Measurements from ENCODE around the gene PPIA.
"Not testable (repeated sequence)": the region's sequence is repeated elsewhere in the genome, so short reads cannot be mapped to it uniquely, and the experiment has no call there.

PPIA gene

DNA sequence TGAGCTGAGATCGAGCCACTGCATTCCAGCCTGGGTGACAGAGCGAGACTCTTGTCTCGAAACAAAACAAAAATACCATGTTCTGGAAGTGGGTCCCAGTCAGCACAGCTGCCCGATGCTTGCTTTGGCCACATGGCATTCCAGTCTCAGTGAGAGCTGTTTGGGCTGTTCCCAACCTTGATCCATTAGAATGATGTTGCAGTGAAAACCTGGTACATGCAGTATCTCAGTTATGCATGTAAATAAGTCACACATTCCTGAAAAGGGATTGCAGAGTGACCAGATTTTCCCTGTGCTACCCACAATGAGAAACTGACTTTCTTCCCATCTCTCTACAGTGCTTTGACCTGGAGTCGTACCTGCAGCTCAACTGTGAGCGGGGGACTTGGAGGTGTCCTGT lies 32.4 kb upstream of the PPIA start:
- no peak for DNase-seq (ENCODE audit: low read depth in 2 of 2)

DNA sequence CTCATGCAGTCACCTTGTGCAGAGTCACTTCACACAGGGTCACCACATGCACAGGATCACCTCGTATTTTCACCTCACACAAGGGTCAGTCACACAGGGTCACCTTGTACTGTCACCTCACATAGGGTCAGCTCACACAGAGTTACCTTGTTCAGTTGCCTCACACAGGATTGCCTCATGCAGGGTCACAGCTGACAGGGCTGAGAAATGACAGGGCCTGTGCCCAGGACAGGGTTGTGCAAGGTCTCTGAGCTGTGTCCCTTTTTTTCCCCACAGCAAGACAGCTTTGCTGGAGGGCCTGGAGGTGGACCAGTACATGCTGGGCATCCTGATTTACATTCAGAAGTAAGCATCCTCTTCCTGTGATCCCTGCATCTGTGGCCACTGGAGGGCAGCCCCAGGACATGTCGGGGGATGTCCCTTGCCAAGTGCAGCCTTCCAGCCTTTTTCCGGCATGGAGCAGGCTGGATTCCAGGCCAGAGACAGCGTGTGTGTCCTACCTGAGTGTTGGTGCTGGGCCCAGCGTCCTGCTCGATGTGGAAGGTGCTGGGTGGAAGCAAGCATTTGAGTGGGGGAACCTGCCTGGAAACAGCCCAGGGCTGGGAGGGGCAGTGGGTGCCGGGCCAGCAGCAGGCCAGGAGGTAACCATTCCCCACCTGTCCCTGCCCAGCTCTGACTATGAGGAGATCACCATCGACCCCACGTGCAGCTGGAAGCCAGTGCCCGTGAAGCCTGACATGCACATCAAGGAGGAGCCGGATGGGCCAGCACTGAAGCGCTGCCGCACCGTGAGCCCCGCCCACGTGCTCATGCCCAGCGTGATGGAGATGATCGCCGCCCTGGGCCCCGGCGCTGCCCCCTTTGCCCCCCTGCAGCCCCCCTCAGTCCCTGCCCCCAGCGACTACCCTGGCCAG lies 31.6 kb upstream of the PPIA start:
- no peak for DNase-seq (ENCODE audit: low read depth in 2 of 2)

DNA sequence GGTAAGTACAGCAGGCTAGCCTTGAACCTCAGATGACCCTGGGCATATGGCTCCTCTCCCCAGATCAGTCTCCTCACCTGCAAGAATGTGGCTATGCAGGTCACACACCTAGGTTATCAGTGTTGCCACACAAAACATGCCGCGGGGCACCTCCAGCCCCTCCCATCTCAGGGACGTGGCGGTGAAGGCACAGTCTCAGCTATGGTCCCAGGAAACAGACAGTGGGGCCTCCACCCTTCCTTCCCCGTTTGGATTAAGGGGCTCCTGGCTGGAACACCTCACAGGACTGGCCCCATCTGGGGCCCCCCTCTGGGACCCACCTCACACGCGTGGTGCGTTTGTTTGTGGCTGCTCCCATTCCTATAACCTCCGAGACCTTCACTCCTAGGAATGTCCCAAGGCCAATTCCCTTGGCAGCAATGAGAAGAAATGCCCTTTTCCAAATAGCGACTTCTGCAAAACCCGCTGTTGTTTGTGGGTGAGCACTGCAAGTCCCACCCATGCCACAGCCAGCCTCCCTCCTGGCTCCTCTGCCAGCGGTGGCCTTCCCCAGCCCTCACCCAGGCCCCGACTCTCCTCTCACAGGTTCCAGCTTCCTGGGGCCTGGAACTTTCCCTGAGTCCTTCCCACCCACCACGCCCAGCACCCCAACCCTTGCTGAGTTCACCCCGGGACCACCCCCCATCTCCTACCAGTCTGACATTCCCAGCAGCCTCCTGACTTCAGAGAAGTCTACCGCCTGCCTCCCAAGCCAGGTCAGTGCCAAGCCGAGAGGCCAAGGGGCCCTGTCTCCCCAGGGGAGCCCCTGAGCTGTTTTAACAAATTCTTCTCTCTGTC lies 30.7 kb upstream of the PPIA start:
- no peak for DNase-seq (ENCODE audit: low read depth in 2 of 2)

DNA sequence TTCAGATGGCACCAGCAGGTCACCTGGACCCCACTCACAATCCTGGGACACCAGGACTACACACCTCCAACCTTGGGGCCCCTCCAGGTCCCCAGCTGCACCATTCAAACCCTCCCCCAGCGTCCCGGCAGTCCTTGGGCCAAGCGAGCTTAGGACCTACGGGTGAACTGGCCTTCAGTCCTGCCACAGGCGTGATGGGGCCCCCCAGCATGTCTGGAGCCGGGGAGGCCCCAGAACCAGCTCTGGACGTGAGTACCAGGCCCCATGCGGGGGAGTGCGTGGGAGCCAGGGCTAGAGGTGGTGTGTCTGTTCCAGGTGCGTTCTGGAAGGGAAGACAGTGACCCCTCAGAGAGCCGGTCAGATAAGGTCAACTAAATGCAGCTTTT lies 30.1 kb upstream of the PPIA start:
- DNase-seq (ENCODE audit: low read depth in 2 of 2): no peak

DNA sequence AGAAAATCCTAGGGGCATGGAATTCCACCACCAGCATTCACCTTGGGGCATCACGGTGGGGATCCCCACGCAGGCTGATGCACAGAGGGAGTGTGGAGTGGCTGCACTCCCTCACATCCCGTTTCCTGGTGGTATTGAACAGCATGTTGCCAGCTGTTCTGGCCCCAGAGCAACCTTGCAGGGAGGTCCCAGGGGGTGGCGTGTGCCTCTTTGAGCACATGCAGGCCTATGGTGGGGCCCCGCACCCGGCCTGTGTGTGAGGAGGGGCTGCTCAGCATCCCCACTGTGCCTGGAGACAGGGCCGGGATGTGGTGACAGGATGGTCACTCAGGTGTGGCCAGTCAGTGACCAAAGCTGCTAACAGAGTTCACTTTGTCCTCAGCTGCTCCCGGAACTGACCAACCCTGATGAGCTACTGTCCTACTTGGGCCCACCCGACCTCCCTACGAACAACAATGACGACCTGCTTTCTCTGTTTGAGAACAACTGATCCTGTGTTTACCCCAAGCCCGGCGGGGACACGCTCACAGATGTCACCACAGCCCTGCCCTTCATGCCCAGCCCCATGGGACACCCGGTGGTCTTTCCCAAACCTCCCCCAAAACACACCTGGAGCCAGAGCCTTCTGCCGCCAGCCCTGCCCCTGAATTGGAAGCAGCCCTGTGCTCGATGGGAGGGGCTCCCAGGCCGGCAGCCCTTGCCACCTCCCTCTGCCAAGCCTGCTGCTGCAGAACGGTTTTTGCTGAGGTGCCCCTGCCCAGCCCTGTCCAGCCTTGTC lies 29.2 kb upstream of the PPIA start:
- no peak for DNase-seq (ENCODE audit: low read depth in 2 of 2)

DNA sequence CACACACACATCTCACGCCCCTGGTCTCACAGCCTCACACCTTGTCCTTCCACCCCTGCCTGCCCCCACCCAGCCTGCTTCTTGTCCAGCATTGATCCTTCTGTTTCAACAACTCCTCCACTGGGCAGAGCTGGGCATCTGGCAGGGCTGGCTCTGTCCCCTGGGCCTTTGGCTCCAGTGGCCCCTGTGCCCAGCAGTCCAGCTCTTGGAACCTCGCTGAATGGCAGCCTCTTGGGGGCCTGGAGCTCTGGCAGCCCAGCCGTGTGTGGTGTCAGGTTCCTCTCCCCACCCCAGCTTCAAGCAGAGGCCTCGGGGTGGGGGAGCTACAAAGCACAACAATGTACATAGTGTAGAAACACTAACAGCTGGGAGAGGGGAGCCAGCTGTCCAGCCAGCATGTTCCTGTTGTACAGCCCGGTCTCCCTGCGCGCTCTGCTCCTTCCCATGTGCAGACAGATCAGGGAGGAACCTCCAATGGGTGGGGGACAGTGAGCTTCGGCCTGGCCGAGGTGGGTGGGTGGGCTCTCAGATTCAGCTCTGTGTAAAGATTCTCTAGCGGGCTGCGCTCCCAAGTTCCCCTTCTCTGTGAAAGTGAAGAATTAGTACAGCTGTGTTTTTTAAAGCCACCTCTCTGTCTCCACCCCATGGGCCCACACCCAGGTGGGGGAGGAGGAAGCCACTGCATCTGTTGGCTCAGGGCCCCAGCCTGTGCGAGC lies 28.4 kb upstream of the PPIA start:
- no peak for DNase-seq (ENCODE audit: low read depth in 2 of 2)

DNA sequence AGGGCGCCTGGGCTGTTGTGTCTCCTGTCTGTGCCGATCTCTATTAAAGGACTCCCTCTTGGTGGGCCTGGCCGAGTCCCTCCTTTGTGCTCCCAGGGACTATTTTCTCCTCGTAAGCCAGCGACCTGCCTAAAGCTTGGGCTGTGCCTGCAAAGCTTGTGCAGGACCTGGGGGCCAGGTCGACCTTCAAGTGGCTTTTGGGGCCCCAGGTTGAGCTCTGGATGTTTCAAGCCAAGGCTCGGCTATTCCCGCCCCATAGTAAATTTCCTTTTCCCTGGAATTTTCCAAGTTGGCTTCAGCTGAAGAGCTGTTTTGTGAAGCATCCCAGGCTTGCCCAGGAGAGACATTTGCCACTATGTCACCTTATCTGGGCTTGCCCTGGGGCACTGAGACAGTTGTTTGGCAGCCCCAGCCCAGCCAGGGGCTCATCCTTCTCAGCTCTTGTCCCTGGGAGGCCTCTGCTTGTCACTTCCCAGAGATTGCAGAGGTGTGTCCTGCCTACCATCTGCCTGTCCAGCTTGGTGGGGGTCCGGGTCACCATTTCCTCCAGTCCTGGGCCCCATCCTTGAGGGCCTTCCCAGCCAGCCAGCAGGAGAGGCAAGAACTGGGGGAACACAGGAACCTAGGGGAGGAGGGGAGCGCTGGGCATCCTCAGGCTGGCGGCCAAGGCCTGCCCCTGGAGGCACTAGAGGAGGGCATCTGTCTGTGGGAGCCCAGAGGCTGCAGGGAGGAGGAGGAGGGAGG lies 27.7 kb upstream of the PPIA start:
- DNase-seq (ENCODE audit: low read depth in 2 of 2): no peak

DNA sequence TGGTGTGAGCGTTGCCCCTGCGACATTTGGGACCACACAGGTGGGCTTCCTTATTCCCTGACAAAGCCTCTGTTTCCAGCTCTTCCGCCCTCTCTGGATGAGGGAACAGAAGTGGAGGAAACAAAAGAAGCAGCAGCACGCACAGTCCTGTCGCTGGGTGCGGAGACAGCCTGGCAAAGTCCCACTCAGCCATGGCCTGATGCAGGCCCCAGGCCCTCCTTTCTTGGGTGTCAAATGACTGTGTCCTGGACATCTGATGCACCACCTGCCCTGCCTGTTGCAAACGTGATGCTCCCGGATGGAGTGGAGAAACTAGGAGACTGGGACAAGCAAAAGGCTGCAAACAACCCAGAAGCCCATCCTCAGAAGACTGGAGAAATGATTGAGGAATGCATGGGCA lies 27.1 kb upstream of the PPIA start:
- DNase-seq (ENCODE audit: low read depth in 2 of 2): no peak

DNA sequence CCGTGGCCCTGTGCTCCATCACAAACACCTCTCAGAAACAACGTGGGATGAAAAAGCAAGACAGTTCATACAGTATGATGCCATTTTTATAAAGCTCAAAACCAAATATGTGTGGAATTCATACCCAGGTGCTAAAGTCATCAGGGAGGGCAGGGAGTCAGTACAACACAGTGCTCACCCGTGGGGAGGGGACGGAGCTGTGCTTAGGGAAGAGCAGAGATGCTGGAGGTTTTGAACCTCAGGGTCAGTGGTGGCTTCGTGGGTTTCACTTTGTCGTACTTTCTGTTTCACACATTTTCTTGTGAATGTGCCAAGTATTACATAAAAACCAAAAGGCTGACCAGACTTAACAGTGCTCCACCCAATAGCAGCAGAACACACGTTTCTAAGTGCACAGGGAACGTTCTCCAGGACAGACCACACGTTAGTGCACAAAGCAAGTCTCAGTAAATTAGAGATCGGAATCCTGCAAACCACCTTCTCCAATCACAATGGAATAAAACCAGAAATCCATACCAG lies 26.6 kb upstream of the PPIA start:
- no peak for DNase-seq (ENCODE audit: low read depth in 2 of 2)

DNA sequence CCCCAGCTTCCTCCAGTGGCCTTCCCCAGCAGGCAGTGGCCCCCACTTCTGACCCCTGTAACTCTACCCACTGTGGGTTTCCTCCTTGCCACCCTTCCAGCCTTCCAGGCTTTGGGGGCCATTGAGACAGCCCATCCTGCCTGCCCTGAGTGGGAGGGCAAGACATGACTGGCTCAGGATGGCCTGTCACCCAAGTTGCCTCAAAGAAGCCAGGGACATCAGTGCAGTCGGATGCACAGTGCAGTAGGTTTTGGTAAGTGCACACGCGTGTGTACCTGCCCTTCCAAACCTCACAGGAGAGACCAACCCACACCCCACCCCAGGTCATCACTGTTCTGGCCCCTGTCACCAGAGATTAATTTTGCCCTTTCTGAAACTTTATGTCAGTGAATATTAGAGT lies 25.1 kb upstream of the PPIA start:
- no peak for DNase-seq (ENCODE audit: low read depth in 2 of 2)

DNA sequence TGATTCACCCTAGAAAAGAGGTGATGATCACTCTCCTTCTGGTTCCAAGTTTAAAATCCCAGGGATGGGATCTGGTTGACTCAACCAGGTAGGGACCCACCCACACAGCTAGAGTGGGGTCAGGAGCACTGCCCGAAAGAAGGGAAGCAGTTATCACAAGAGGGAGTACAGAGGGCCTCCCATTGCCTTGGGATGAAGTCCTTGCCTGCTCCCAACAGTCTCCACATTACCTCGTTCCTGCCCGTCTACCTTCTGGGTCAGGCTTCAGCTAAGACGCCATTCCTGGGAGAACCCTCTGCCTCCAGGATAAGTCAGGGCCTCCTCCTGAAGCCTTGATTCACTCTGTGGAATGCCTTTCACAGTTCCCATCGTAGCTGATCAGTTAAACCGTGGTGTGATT lies 24.0 kb upstream of the PPIA start:
- no peak for DNase-seq (ENCODE audit: low read depth in 2 of 2)

DNA sequence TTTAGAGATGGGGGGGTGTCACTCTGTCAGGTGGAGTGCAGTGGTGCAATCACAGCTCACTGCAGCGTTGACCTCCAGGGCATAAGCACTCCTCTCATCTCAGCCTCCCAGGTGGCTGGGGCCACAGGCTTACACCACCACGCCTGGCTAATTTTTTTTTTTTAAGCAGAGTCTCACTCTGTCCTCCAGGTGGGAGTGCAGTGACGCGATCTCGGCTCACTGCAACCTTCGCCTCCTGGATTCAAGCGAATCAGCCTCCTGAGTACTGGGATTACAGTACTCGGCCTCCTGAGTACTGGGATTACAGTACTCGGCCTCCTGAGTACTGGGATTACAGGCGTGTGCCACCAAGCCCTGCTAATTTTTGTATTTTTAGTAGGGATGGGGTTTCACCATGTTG lies 23.6 kb upstream of the PPIA start:
- DNase-seq (ENCODE audit: low read depth in 2 of 2): no peak

DNA sequence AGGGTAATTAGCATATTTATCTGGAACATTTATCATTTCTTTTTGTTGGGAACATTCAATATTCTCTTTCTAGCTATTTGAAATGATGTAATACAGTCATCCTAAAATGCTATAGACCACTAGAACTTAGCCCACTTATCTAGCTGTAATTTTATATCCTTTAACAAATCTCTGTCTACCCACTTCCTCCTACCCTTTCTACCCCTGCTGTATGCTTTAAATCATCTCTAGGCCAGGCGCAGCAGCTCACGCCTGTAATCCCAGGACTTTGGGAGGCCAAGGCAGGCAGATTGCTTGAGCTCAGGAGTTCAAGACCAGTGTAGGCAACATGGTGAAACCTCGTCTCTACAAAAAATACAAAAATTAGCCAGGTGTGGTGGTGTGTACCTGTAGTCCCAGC lies 22.0 kb upstream of the PPIA start:
- not testable (repeated sequence) for DNase-seq (ENCODE audit: low read depth in 2 of 2)

DNA sequence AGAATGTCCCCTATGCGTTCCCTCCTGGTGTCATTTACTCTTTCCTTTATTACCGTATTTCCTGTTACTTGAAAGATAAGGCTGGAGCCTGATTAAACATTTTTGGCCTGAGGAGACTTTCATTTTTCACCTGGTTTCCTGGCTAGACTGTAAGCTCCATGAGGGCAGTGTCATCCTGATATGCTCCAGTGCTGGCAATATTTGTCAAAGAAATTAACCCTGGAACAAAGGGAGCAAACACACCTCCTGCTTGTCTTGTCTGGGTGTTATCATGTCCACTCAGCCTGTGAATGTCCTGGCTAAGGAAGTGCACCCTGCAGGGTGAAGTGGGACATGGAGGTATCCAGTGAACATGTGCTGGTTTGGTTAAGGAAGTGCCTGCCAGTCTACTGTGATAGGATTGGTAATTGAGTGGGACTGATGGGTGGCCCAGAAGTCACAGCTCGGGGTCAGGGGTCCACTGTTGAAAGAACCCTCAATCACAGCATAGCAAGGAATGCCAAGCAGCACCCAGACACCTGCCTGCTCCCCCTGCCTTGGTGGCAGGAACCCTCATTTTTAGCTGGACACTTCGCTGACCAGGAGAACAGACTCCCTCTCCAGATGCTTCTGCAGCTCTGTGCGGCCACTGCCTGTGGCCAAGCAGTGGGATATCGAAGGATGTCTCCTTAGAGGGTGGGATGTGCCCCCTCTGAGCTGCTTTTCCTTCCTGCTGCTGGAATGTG lies 20.9 kb upstream of the PPIA start:
- DNase-seq (ENCODE audit: low read depth in 2 of 2): no peak

DNA sequence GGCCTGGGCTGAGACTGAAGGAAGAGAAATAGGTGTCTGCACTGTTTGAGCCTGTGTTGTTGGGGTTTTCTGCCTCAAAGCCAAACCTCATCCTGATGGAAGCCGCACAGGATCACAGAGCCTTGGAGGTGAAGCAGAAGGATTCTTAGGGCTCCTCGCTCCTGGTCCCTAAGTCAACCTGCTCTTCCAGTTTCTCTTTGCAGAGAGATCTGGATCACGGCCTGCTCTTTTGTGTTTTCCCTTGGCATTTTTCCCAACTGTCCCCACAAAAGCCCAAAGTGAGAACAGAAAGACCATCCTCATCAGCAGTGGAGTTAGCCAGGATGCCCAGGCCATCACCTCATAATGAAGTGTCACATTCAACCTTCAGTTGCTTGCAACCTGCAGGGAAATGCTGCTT lies 20.3 kb upstream of the PPIA start:
- DNase-seq (ENCODE audit: low read depth in 2 of 2): no peak

DNA sequence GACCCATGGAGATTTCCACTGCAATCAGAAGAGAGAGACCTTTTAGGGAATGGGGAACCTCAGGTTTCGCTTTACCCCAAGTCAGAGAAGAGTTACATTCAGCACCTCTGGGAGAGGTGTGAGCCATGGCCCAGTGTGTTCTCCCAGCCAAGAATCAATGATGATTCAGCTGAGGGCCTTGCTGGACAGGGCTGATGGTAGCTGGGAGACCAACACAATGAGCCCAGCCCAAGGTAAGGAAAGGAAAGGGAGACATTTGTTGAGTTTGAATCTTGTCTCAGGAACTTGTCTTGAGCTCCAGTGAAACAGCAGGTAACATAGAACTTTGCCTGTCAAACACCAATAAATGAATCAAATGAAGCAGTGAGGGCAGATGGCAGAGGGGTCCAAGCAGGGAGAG lies 14.0 kb upstream of the PPIA start:
- DNase-seq (ENCODE audit: low read depth in 2 of 2): no peak

DNA sequence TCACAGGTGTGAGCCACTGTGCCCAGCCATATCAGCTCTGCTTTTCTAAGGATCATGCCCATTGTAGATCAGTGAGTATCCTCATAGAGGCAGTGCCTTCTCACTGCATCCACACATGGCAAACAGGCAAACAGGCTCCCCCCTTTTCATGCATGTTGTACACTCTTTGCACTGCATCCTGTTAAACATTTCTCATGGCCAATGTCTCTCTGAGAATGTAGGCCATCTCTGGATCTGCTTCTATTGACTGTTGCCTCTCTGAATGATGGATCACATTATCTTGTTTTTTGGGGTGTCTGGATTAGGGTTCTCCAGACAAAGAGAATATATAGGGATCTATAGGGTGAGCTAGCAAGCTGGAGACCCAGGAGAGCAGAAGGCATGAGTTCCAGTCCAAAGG lies 13.1 kb upstream of the PPIA start:
- DNase-seq (ENCODE audit: low read depth in 2 of 2): no peak

DNA sequence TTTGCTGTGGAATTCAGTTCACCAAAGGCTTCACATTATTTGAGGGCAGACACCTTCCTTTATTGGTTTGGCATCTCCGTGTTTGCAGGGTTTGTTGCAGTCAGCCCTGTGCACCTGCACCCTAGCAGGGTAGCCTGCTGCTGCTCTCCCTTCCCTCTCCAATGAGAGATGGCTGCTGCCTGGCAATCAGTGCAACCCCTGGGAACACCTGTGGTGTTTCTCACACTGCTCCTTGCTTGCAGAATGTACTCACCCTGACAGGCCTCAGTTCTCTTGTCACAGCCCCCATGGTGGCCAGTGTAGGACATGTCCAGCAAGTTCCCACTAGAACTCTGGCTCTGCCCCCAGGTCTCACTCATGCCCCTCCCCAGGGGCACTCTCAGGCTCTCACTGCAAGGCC lies 12.1 kb upstream of the PPIA start:
- DNase-seq (ENCODE audit: low read depth in 2 of 2): no peak

DNA sequence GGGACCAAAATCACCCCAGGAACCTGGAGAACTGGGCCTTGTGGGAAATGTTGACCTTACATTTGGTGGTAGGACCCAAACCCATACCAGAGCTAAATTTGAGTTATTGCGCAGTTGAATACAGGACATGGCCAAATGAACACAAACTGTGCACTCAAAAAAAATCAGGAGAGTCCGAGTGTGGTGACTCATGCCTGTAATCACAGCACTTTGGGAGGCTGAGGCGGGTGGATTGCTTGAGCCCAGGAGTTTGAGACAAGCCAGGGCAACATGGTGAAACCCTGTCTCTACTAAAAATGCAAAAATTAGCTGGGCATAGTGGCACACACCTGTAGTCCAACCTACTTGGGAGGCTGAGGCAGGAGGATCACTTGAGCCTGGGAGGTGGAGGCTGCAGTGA lies 11.3 kb upstream of the PPIA start:
- not testable (repeated sequence) for DNase-seq (ENCODE audit: low read depth in 2 of 2)

DNA sequence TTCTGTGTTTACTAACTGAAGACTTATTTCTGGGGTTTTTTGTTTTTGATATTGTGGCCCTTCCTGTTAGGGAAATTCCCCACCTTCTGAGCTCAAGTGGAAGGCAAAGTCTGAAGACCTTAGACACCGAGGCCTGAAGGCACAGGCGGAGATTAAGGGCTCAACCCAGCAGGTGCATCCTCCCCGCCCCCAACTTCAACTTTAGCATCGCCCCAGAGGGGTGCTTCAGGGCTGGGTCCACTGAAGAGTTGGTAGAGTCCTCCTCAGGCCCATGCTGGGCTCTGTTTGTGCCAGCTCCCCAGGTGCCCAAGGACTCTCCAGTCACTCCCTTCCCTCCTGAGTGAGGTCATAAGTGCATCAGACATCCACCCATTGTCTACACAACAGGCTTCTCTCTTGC lies 9.4 kb upstream of the PPIA start:
- no peak for DNase-seq (ENCODE audit: low read depth in 2 of 2)

Data from stimulated activated CD8-positive, alpha-beta memory T cell treated with anti-CD3 and anti-CD28 coated beads, Interleukin-15, amount 100 ng/mL, for 4 hours (primary cell).